Islet precursor cell (in vitro differentiated cells): ENCODE data around the gene CTNNA1.
"Not testable (repeated sequence)": the region's sequence is repeated elsewhere in the genome, so short reads cannot be mapped to it uniquely, and the experiment has no call there.

ENCODE experiments used
- DNase-seq: peaks from one replicate; pipeline ENCODE4 v3.0.0-alpha.2; 2018

Gene CTNNA1

DNA sequence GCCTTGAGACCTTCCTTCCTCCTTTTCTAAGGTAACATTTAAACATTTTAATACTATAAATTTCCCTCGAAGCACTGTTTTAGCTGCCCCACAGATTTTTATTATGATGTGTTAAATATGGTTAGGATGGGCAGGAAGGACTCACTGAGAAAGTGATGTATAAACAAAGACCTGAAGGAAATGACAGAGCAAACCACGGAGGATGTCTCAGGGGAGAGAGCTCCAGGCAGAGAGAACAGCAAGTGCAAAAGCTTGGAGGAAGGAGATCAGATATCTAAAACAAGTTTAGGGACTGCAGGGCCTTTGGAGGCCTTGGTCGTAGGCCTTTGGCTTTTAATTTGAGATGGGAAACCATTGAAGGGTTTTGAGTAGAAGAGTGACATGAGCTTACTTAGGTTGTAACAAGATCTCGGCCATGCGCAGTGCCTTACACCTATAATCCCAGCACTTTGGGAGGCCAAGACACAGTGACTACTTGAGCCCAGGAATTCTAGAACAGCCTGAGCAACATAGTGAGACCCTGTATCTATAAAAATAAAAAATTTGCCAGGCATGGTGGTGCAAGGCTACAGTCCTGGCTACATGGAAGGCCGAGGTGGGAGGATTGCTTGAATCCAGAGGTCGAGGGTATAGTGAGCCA is 157.4 kb downstream of the CTNNA1 start:
- DNase-seq, result no peak

DNA sequence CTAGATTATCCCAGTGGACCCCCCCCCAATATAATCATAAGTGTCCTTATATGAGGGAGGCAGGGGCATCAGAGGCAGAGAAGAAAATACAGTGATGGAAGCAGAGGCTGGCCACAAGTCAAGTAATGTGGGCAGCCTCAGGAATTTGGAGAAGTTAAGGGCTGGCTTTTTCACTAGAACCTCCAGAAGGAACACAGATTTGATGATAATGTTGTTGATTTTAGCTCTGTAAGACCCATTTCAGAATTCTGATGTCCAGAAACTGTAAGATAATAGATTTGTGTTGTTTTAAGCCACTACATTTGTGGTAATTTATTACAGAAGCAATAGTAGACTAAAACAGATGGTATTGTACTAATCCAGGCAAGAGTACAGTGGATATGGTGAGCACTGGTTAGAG is 158.2 kb downstream of the CTNNA1 start:
- no peak for DNase-seq

GRCh38 chr5:138912093-138912492 is 158.9 kb downstream of the CTNNA1 start:
- DNase-seq, result no peak

- no peak for DNase-seq
Observed at GRCh38 chr5:138913773-138914172, 160.5 kb downstream of the CTNNA1 start.

- DNase-seq, result no peak
Observed at GRCh38 chr5:138914338-138914737, 161.1 kb downstream of the CTNNA1 start.

DNA sequence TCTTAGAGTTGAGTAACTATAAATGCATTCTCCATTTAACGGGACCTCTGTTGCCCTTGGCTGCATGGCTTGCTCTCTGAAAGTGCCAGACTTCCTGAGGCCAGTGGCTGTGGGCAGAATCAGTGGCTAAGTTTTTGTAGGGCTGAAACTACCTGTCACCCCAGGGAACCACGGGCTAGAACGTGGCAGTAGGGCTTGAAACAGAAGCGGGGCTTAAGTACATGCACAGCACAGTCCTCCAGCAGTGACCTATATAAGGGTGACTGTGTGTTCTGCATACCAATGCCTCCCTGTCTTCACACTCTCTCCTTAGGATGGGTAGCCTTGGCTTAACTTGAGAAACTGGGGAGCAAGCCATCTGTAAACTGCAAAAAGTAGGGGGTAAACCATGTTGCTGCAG is 165.5 kb downstream of the CTNNA1 start:
- no peak for DNase-seq

- no peak for DNase-seq
Observed at GRCh38 chr5:138920181-138920580, 167.0 kb downstream of the CTNNA1 start.

DNA sequence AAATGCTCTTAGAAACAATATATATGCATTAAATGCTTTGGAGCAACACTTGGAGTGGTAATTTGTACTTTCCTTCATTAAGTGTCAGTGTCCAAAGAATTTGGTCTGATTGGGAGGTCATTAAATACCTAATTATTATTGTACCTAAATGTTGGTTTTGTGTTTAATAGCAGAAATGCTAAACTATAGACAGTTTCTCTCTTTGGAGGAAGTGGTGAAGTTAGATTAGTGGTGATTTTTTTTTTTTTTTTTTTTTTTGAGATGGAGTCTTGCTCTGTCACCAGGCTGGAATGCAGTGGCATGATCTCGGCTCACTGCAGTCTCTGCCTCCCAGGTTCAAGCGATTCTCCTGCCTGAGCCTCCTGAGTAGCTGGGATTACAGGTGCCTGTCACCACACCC is 168.1 kb downstream of the CTNNA1 start:
- DNase-seq, result not testable (repeated sequence)

DNA sequence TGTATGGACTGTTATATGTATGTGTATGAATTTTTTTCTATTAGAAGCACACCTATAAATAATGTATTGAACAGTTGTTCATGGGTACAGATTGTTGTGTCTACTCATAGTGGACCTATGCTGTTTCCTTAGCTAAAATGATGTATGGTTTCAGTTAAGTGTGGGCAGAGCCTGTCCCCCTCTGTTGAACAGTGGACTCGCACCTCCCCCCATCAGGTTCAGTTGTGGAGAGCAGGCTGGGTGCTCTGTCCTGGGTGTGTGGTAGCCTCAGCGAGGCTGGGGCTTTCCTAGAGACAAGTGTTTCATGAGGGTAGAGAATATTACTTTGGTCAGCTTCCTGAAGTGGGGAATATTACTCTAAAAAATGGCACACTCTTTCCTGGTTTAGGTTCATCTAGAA is 169.3 kb downstream of the CTNNA1 start:
- no peak for DNase-seq

DNA sequence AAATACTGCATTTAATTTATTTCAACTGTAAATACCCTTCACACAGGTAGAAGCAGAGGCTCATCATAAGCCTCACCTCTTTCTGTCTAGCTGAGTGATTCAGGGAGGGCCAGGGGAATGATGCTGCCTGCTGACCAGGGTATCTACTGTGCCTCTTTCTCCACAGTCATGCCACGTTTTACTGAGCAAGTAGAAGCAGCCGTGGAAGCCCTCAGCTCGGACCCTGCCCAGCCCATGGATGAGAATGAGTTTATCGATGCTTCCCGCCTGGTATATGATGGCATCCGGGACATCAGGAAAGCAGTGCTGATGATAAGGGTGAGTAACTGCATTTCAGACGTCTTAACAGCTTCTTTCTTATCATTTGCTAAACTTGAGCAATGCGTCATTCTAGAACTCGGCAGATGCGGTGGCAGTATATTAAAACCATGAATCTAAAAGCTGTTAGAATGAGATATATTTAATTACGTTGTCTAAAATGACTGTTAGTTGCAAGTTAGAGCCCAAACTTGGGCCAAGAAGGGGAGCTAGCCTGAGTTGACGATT is 171.9 kb downstream of the CTNNA1 start:
- DNase-seq, result no peak

GRCh38 chr5:138926257-138926656 is 173.0 kb downstream of the CTNNA1 start:
- no peak for DNase-seq

- DNase-seq, result no peak
Observed at GRCh38 chr5:138926688-138927448, 173.6 kb downstream of the CTNNA1 start.

DNA sequence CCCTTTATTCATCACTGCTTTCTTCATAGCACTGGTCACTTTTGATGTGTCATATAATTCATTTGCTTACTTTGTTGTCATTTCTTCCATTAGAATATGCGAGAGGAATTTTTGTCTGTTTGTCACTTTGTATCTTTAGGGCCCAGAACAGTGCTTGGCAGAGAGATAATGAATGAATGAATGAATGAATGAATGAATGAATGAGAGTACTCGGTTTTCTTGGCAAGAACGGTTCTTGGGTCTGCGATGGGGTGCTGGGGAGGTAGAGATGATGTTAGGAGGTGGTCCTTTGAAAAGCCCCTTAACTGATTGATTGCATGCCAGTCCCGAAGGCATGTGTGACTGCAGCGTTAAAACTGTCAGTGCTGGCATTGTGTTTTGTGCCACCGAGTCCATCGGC is 174.3 kb downstream of the CTNNA1 start:
- no peak for DNase-seq

DNA sequence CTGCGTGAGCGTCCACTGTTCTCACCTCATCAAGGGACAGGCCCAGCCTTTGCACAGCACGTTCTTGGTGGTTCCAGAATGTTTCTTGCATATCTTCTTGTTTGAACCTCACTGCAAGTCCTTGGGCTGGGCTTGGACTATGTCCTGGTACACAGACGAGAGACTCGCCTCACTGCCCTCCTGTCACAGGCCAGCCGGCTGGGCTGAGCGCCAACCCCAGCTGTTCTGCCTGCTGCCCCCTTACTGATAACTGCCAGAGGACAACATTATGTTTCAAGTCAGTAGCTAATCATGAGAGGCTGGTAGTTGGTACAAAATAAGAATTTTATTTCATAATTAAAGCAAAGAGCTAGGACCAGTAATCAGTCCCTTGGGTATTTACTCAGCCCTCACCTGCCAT is 174.8 kb downstream of the CTNNA1 start:
- no peak for DNase-seq

DNA sequence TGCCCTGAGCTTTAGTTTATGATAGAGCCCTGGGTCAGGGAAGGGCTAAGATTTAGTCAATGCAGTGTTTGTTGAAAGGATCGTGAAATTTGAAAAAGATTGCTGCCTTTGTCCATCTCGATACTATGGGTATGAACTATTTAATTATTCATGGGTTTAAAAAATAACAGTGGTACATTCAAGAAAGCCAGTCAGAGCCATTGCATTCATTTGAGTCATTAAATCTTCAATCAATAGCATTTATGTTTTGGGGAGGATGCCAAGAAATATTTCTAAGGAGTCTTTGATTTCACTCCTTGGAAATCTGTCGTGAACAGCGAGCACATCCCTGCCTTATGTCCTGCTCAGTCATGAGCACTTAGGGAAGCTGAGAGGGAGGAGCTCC is 176.3 kb downstream of the CTNNA1 start:
- DNase-seq, result no peak

DNA sequence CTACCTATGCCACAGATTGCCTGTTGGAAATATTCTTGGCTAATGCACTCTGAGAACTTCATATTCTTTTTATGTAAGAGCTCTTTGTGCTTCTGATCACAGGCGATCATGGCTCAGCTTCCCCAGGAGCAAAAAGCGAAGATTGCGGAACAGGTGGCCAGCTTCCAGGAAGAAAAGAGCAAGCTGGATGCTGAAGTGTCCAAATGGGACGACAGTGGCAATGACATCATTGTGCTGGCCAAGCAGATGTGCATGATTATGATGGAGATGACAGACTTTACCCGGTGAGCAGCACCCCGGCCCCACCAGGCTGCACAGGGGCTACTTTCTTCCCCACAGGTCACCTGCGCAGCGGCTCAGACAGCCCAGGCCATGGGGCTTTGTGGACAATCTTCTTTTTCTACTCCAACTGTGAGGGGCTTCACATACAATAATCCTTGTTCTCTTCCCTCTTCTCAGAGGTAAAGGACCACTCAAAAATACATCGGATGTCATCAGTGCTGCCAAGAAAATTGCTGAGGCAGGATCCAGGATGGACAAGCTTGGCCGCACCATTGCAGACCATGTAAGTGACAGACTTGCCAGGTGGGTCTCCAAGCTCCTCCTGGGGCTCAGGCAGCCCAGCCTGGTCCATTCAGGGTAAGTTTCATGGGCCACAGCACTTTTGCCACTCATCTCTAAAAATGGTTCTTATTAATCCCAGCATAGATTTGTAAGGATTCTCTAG is 177.3 kb downstream of the CTNNA1 start:
- DNase-seq, result no peak

- DNase-seq, result peak; percentile 65
Observed at GRCh38 chr5:138932171-138932810, 179.1 kb downstream of the CTNNA1 start.

DNA sequence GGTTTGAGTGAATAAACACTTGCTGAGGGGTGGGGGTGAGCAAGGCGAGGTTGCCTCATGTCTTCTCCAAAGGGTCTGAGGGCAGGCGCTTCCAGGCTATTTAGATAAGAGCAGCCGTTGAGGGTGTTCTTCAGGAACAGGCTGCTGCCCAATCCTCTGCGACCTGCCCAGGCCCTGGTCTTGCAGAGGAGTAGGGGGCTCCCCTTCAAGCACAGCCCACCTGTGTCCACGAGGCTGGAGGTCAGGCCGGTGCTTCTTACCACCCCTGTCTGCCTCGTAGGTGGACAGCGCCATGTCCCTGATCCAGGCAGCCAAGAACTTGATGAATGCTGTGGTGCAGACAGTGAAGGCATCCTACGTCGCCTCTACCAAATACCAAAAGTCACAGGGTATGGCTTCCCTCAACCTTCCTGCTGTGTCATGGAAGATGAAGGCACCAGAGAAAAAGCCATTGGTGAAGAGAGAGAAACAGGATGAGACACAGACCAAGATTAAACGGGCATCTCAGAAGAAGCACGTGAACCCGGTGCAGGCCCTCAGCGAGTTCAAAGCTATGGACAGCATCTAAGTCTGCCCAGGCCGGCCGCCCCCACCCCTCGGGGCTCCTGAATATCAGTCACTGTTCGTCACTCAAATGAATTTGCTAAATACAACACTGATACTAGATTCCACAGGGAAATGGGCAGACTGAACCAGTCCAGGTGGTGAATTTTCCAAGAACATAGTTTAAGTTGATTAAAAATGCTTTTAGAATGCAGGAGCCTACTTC is 180.5 kb downstream of the CTNNA1 start:
- no peak for DNase-seq

GRCh38 chr5:138934971-138935370 is 181.7 kb downstream of the CTNNA1 start:
- DNase-seq, result peak; percentile 46

GRCh38 chr5:138935466-138935865 is 182.2 kb downstream of the CTNNA1 start:
- no peak for DNase-seq

- DNase-seq, result peak; percentile 65
Observed at GRCh38 chr5:138936225-138936967, 183.2 kb downstream of the CTNNA1 start.

DNA sequence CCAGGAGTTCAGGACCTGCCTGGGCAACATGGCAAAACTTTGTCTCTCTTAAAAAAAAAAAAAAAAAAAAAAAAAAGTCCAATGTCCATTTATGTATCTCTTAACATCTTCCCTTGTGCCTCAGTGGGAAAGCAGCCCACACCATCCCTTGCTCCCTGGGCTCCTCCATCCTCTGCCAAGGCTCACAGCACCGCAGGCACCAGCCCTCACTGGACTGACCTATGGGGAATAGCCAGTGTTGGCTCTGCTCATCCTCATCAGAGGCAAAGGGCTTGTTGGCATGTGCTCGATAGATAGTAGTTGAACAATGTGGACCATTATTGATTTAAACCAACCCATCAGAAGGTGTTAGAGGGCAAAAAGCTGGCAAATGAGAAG is 183.7 kb downstream of the CTNNA1 start:
- no peak for DNase-seq
